Lower leg skin (tissue), 3 donors: ENCODE results near the gene PPA1.

ENCODE experiments used
- CTCF ChIP-seq, 3 donors: fragments of 450-650 bp; IDR thresholded peaks; one replicate each; pipeline ENCODE4 v1.5.1; 2016; ENCODE audit warnings: antibody characterized with exemption in 3 of 3, mild to moderate bottlenecking in 3 of 3, moderate library complexity in 2 of 3
- POLR2A ChIP-seq, 2 donors: fragments of 450-650 bp; IDR thresholded peaks; one replicate each; pipeline ENCODE4 v1.6.1; 2016 to 2017; ENCODE audit warnings: antibody characterized with exemption in 2 of 2, mild to moderate bottlenecking in 1 of 2, moderate library complexity in 1 of 2

- TF ChIP-seq CTCF (IDR thresholded peaks at IDR 0.05) (no peak), POLR2A (IDR thresholded peaks at IDR 0.05) (no peak)
Observed at GRCh38 chr10:70155255-70155838, 77.9 kb downstream of the PPA1 start.
